Kidney (tissue), 14 donors: ENCODE results near the gene CD209. TPM values are rescaled to one million over a fixed set of nuclear protein-coding genes. Genes with fewer than 3 reads are reported as not detected.
A peak's percentile ranks its signal among the peaks of the same experiment; 100 is the strongest.

Experiments used
- DNase-seq, 5 donors: peaks; one replicate each; pipeline ENCODE4 v3.0.0-alpha.2; 2013 to 2020
- FAIRE-seq: peaks from 2 replicates; lab custom pipeline; 2012; peaks lifted over from hg19 to GRCh38; lab: Jason Lieb, UNC
- H3K27ac ChIP-seq, 2 donors: one replicate each; pipeline ENCODE4 v1.7.0; 2013; ENCODE audit warnings: low read depth in 2 of 2, low read length in 2 of 2, inconsistent platforms in 1 of 2
- H3K27me3 ChIP-seq: one replicate; pipeline ENCODE4 v1.7.1; 2013; ENCODE audit warnings: low read length, inconsistent platforms; ENCODE audit not compliant: control insufficient read depth, insufficient read depth
- H3K36me3 ChIP-seq, 3 donors: one replicate each; pipeline versions ENCODE4 v1.7.0 to v1.7.1; 2013; ENCODE audit warnings: low read length in 3 of 3, control low read depth in 1 of 3, inconsistent platforms in 1 of 3; ENCODE audit not compliant: insufficient read depth in 3 of 3, control insufficient read depth in 2 of 3
- H3K4me1 ChIP-seq, 3 donors: one replicate each; pipeline versions ENCODE4 v1.7.0 to v1.7.1; 2013; ENCODE audit warnings: low read length in 3 of 3, inconsistent platforms in 1 of 3, low read depth in 1 of 3; ENCODE audit not compliant: control insufficient read depth in 2 of 3, insufficient read depth in 2 of 3
- H3K4me3 ChIP-seq, 3 donors: one replicate each; pipeline versions ENCODE4 v1.7.0 to v1.8.1; 2013; ENCODE audit warnings: low read length in 3 of 3, control low read depth in 1 of 3, inconsistent platforms in 1 of 3
- H3K9ac ChIP-seq, 3 donors: one replicate each; pipeline versions ENCODE4 v1.7.0 to v1.7.1; 2013; ENCODE audit warnings: low read length in 3 of 3, control low read depth in 1 of 3, inconsistent platforms in 1 of 3
- H3K9me3 ChIP-seq, 3 donors: one replicate each; pipeline versions ENCODE4 v1.7.0 to v1.7.1; 2013; ENCODE audit warnings: low read length in 3 of 3, control low read depth in 1 of 3, inconsistent platforms in 1 of 3; ENCODE audit not compliant: control insufficient read depth in 2 of 3, insufficient read depth in 1 of 3
- CTCF ChIP-seq: IDR thresholded peaks from 3 replicates; pipeline ENCODE4 v1.5.1; 2012; ENCODE audit warnings: mild to moderate bottlenecking, moderate library complexity, borderline replicate concordance; ENCODE audit not compliant: insufficient read depth; ENCODE audit errors: extremely low read depth
- intact Hi-C: fragments of 100-400 bp; cut with DNase I; formaldehyde crosslinking; loops from one replicate; pipeline ENCODE4 v1.11.1; 2022
- polyA plus RNA-seq: library from polyadenylated mRNA; stranded (reverse); fragments of 350-450 nt; fragmentation: Illumina TruSeq; extraction: RNeasy Lipid Tissue Mini Kit (QIAGEN cat#74804); gene quantifications from one replicate; pipeline ENCODE4 v1.2.3, GENCODE V29; 2014; ENCODE audit warnings: low read depth, low replicate concordance; ENCODE audit not compliant: insufficient read depth
- total RNA-seq: library from RNA; stranded (reverse); fragmentation: NEBNext Ultra II Directional; extraction: Animal tissue kit (Norgen Biotek cat#: 25700); gene quantifications from one replicate; pipeline ENCODE4 v1.2.1, GENCODE V29; 2021
- donor health status: control.
- donor health status: control.
- donor health status: control.
- donor health status: control.
- donor health status: control.
- donor health status: DM: yes; HTN: yes; CAD: no.
- donor health status: Normal renal cell carcinoma (clear cell type).

CD209 gene
- total and polyA plus RNA-seq, 2 donors from 2014 or later: 1.2 to 11.7 TPM

- no peaks in the 10 kb centered on the region for H3K4me1 ChIP-seq
- H3K9me3 ChIP-seq: no peaks in the 10 kb centered on the region
- no peak overlapping the region for H3K4me3 ChIP-seq
- H3K9ac ChIP-seq: no peak overlapping the region
- intact Hi-C loops: no loop called here
- DNase-seq (peak in 1 of 5 donors; percentile 70), FAIRE-seq (no peak)
- H3K27me3 ChIP-seq: peaks cover 12% of the 10 kb centered on the region
- TF ChIP-seq CTCF: no peak
- H3K27ac ChIP-seq: no peak overlapping the region
- H3K36me3 ChIP-seq: no peaks in the 10 kb centered on the region
These were observed 41.0 kb upstream of the CD209 start for GRCh38 chr19:7788178-7788932.

GRCh38 chr19:7787602-7788177 lies 40.4 kb upstream of the CD209 start:
- Histone ChIP-seq H3K9me3 (no peaks in the 10 kb centered on the region), H3K4me1 (no peaks in the 10 kb centered on the region), H3K36me3 (no peaks in the 10 kb centered on the region), H3K4me3 (no peak overlapping the region), H3K27me3 (peaks cover 12% of the 10 kb centered on the region), H3K27ac (no peak overlapping the region), H3K9ac (no peak overlapping the region)
- no peak for FAIRE-seq
- TF ChIP-seq CTCF: no peak
- intact Hi-C loops: no loop called here
- DNase-seq: no peak

GRCh38 chr19:7787141-7787540 lies 39.8 kb upstream of the CD209 start:
- Histone ChIP-seq H3K27me3 (peaks cover 12% of the 10 kb centered on the region), H3K27ac (no peak overlapping the region), H3K4me1 (no peaks in the 10 kb centered on the region), H3K36me3 (no peaks in the 10 kb centered on the region), H3K9me3 (no peaks in the 10 kb centered on the region), H3K4me3 (no peak overlapping the region), H3K9ac (no peak overlapping the region)
- DNase-seq: no peak
- no peak for TF ChIP-seq CTCF
- intact Hi-C loops: no loop called here
- FAIRE-seq: no peak
